Frontal cortex (tissue), 4 donors: ENCODE measurements around the gene DHODH. TPM values are rescaled to one million over a fixed set of nuclear protein-coding genes. Genes with fewer than 3 reads are reported as not detected.
"Not testable (repeated sequence)": the region's sequence is repeated elsewhere in the genome, so short reads cannot be mapped to it uniquely, and the experiment has no call there.

ENCODE experiments used
- DNase-seq, 2 donors: peaks; one replicate each; pipeline ENCODE4 v3.0.0; 2012; ENCODE audit warnings: low spot score in 2 of 2
- FAIRE-seq: peaks from 2 replicates; lab custom pipeline; 2012; peaks lifted over from hg19 to GRCh38; lab: Jason Lieb, UNC
- total RNA-seq: library from RNA; depleted of rRNA; stranded (reverse); fragments of >200 nt; gene quantifications from one replicate; pipeline ENCODE4 v1.2.3, GENCODE V29; 2014
- donor health status: control.
- donor health status: control.
- donor health status: control.

Gene DHODH
- total RNA-seq = 2.4 TPM

DNA sequence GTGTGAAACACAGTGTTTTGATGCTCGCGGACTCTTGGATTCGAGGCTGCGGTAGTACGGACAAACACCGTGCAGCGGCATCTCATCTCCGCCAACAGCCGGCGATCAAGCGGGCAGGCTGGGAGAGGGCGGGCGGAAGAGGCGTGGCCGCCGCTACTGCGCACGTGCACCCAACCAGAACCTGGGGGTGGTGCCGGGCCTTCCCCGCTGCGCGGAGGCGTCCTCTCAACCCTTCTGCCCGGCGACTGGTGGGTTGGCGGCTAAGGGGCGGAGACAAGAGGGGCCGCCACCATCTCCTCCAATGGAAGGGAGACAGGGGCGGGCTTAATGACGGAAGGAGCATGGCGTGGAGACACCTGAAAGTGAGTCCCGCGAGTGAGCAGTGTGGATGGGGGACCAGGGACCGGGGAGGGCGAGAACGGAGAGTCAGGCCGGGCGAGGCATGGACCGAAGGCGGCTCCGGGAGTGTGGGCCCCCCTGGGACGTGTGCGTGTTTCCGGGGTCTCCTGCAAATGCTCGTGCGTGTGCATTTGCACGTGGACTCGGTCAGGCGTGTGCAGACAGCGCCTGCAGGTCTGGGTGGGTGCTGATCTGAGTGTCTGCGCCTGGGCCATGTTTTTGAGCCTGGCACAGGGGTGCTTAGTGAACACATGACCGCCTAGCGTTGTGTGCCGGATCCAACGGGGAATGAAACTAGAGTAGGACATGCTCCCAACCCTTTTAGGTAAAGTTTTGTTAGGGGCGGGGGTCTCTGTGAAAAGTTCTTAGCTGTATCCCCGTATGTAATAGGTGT is at the start of gene DHODH:
Gene DHODH (plus strand): TSS at position 321 of the 793 bp plus-strand sequence. CDS start 21 bp downstream, at position 342.
- FAIRE-seq (peak; percentile 53), DNase-seq (peak; percentile 95 to 100)

DNA sequence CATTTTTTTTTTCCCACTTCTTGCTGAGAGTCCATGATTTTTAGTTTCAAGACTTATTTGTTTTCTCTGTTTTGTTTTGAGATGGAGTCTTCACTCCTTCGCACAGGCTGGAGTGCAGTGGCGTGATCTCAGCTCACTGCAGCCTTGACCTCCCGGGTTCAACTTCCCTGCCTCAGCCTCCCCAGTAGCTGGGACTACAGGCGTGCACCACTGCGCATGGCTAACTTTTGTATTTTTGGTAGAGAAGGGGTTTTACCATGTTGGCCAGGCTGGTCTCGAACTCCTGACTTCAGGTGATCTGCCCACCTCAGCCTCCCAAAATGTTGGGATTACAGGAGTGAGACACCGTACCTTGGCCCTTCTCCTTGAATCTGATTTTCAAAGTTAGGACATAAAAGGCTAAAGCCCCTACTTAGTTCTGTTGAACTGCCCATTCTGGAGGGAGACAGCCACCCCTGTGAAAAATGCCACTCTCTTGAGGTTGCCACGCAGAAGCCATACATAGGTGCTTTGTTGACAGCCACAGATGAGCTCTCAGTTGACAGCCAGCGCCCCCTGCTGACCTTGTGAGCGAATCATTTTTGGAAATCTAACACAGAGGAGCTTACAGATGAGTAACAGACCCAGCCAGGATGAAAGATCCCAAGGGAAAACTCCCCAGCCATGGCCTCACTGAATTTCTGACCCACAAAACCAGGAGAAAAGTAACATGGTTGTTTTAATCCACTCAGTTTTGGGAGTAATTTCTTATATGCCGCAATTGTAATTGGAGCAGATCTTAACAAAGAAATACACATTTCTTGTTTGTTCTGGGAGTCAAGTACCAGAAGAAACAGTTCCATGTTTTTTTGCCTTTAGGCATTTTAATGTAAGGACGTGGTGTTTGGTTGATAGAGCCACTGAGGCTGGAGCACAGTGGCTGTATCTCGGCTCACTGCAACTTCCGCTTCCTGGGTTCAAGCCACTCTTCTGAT is 47.2 kb upstream of the DHODH start:
- peak; percentile 50 to 69 for DNase-seq
- FAIRE-seq = no peak

DNA sequence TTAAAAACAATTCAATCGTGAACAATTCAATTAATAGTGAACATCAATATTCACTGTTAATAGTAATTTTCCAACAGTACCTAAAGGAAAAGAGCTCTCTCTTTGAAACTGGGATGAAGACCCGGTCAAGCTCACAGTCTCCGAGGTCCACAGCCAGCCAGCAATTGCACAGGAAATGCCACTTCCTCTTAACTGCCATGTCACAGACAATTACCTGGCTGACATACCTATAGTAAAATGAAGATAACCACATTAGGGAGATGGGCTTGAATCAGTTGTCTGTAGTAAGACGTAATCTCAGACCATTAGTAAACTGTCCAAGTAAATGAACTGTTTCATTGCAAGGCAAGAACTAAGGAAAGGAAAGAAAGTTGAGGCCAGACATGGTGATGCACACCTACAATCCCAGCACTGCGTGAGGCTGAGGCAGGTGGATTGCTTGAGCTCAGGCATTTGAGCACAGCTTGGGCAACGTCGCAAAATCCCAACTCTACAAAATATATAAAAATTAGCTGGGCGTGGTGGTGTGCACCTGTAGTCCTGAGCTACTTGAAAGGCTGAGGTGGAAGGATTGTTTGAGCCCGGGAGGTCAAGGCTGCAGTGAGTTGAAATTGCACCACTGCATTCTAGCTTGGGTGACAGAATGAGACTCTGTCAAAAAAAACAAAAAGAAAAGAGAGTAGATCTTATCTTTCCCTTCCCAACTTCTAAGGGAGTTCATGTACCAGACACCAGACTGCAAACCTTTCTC is 45.2 kb upstream of the DHODH start:
- no peak for FAIRE-seq
- no peak for DNase-seq

DNA sequence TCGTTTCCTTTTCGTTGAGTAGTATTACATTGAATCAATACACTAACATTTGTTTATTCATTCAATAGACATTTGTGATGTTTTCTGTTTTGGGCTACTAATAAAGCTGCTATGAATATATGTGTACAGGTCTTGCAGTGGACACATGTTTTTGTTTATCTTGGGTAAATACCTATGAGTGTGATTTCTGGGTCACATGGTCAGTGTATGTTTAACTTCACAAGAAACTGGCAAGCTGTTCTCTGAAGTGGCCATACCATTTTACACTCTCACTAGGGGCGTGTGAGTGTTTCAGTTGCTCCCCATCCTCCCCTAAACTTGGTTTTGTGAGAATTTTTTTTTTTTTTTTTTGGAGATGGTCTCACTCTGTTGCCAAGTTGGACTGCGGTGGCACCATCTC is 43.3 kb upstream of the DHODH start:
- FAIRE-seq = no peak
- no peak for DNase-seq

DNA sequence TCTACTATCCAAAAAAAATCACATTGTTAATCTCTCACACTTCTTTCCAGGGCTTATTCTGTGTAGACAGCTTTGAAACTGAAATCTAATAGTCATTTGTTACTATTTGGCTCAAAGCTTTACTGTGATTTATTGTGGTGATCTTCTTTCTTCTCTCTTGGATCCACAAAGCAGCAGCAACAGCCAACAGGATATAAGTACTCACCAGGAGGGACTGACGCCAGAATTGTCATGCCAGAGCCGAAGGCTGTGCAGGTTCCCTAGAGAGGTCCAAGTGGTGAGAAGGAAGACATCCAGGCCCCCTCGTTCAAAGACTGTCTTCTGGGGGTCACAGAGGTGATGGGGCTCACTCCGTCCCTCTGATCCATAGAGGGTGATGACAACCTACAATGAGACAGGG is 41.6 kb upstream of the DHODH start:
- FAIRE-seq = no peak

DNA sequence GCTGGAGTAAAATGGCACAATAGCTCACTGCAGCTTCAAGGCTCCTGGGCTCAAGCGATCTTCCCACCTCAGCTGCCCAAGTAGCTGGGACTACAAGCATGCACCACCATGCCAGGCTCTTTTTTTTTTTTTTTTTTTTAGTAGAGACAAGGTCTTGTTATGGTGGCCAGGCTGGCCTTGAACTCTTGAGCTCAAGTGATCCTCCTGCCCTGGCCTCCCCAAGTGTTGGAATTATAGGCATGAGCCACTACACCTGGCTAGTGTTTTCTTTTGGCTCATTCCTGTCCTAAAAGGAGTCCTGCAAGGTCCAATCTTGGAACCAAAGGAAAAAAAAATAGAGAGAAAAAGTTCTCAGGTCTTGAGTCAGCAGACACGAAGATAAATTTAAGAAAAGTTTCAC is 39.2 kb upstream of the DHODH start:
- DNase-seq = no peak

More for the DNA sequence above, 41.6 kb upstream of the DHODH start:
- no peak for DNase-seq

DNA sequence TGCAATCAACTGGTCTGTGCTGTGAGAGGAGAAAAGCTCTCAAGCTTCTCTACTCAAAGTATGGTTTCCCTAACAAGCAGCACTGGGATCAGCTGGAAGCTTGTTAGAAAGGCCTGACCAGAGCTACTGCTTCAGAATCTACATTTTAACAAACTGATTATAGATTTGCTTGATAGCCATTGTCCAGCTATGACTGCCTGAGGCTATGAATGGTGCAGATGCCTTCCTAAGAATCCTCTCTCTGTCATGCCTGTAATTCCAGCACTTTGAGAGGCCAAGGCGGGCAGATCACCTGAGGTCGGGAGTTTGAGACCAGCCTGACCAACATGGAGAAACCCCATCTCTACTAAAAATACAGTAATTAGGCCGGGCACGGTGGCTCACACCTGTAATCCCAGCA is 37.0 kb upstream of the DHODH start:
- DNase-seq = no peak
- FAIRE-seq = no peak

More for the DNA sequence above, 39.2 kb upstream of the DHODH start:
- no peak for FAIRE-seq

DNA sequence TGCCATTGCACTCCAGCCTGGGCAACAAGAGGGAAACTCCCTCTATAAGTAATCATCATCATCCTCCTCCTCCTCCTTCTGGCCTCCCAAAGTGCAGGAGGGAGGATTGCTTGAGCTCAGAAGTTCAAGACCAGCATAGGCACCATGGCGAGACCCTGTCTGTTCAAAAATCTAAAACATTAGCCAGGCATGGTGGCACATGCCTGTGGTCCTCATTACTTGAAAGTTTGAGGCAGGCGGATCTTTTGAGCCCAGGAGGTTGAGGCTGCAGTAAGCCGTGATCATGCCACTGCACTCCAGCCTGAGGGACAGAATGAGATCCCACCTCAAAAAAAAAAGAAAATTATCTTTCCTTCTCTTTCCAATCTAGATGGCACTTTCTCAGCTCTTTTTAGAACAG is 36.2 kb upstream of the DHODH start:
- DNase-seq = no peak
- no peak for FAIRE-seq

DNA sequence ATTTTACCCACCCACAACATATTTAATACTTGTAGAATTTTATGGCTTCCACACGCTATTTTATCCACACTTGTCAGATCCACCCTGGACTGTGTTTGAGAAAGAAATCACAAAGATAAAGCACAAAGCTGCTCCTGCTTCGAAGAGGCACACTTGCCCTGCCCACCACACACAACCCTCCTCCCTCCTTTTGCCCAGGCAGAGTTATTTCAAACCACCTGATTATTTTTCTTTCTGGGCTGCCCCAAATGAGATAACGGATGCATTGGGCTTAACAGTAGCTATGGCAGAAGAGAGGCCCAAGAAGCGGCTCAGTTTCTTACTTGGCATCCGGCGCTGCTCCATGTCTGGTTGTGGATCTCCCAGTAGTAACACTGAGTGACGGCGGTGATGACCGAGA is 35.5 kb upstream of the DHODH start:
- DNase-seq (no peak), FAIRE-seq (no peak)

DNA sequence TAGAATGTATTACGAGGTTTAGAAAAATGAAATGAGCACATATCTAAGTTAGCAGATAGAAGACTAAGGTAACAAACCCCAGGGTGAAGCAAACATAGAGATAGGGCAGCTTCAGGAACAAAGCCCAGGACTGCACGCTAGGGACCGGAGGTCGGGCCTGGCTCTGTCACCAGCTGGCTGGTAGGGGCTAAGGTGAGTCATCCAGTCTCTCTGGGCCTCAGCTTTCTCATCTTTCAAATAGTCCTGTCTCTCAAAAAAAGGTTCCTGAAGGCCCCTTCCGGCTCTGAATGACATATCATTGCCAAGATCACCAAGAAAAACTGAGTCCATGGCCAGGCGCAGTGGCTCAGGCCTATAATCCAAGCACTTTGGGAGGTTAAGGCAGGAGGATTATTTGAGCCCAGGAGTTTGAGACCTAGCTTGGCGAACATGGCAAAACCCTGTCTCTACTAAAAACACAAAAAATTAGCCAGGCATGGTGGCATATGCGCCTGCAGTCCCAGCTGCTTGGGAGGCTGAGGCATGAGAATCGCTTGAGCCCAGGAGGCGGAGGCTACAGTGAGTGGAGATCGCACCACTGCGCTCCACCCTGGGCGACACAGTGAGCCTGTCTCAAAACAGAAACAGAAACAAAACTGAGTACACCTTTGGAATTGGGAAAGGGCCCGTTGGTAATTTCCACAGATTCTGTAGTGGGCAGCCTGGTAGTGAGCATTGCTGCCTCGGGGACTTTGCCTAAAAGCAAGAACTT is 34.3 kb upstream of the DHODH start:
- no peak for FAIRE-seq

DNA sequence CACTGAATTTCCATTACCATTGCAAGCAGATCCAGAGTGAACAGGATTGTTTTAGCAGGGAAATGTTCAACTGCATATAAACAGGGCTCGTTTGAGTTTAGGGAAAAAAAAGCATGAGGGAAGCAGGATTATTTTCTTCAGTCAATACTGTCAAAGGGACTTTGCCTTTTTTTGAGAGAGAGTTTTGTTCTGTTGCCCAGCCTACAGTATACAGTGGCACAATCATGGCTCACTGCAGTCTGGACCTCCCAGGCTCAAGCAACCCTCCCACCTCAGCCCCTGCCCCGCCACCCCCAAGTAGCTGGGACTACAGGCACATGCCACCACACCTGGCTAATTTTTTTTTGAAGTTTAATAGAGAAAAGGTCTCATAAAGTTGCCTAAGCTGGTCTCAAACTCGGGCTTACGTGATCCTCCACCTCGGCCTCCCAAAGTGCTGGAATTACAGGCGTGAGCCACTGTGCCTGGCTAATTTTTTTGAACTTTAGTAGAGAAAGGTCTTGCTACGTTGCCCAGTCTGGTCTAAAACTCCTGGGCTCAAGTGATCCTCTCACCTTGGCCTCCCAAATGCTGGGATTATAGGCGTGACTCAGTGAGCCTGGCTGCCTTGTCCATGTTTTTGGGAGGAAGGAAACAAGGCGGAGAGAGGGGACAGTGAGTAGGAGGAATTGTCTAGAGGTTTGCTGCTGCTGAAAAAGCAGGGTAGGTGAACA is 23.1 kb upstream of the DHODH start:
- DNase-seq (no peak), FAIRE-seq (no peak)

More for the DNA sequence above, 34.3 kb upstream of the DHODH start:
- DNase-seq = no peak

DNA sequence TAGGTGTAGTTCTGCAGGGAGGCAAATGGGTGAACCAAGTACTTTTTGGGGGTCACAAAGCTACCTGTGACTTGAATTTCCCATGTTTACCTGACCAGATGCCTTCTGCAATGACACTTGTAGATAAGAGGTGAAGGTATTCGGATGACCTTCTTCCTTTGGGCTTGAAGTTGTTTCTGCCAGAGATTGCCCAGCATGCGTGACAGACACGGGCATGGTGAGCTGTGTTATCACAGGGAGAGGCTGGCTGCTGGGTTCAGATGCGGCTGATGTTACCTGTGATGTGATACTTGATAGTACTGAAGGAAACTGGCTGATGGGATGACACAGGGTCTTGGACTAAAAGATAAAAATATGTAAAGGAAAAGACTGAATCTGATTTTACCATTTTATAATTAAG is 22.4 kb upstream of the DHODH start:
- DNase-seq (no peak), FAIRE-seq (no peak)

DNA sequence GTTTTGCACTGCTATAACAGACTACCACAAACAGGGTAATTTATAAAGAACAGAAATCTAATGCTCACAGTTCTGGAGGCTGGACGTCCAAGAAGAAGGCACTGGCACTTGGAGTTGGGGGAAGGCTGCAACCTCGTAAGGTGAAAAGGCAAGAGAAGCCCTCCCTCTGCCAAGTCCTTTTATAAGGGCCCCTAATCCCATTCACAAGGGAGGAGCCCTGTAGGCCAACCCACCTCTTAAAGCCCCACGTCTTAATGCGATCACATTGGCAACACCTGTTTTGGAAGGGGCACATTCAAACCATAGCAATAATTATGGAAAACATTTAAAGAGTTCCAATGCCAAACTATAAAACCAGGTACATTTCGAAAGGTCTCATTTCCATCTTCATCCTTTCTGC is 13.5 kb upstream of the DHODH start:
- DNase-seq (no peak), FAIRE-seq (no peak)

DNA sequence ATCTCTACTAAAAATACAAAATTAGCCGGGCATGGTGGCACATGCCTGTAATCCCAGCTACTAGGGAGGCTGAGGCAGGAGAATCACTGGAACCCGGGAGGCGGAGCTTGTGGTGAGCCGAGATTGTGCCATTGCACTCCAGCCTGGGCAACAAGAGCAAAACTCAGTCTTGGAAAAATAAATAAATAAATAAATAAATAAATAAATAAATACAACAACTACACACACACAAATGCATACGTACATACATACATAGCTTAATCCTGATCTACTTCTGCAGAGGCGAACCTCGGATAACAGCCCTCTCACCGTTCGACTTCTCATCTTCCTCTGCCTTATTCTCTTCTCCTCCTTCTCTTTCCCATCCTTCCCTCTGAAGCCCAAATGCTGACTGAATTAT is 11.0 kb upstream of the DHODH start:
- DNase-seq, FAIRE-seq: not testable (repeated sequence)

DNA sequence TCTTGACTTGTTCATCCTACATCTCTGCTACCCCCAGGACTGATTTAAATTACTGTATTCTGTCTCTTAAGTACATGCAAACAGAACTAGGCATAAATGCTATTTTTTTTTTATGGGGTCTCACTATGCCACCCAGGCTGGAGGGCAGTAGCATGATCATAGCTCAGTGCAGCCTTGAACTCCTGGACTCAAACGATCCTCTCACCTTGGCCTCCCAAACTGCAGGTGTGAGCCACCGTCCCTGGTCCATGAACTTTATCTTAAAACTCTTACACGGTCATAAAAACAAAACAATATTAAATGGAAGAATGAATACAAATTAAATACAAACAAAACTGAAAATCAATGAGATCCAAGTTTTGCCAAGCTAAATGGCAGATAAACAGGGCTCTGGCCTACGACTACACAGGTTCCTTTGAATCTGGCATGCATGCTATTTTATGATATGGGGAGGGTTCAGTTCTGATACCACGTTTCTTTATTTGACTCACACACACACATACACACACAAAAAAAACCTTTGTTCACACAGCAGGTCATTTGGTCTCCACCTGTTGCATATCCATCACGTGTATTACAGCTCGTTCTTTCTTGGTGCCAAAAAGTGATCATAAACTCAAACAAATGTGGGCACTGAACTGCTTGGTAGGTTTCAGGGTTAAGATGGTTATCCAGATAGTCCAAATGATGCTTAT is 7.2 kb upstream of the DHODH start:
- FAIRE-seq = no peak
- DNase-seq = no peak

DNA sequence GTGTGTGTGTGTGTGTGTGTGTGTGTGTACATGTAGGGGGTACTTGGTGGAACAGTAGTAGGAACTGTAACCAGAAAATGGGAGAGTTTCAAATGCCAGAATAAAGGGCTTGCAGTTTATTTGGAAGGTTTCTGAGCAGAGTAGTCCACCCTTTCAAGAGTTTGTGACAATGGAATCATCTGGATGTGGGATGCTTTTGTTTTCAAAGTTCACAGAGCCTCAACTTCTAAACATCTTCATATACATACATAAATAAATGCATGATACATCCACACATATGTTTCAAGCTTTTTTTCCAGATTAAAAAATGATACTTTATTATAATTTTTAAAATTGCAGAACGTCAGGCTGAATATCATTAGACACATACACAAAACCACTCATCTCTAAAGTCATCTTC is 5.9 kb upstream of the DHODH start:
- FAIRE-seq = no peak
- no peak for DNase-seq

DNA sequence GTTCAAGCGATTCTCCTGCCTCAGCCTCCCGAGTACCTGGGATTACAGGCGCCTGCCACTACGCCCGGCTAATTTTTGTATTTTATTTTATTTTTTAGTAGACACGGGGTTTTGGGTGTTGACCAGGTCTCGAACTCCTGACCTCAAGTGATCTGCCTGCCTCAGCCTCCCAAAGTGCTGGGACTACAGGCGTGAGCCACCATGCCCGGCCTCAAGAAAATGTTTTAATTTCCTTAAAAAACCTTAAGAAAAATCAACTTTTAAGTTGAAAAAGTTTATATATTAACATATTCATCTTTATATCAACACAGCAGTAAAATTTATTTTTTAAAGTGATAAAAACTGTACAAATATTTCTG is 500 bp upstream of the DHODH start:
- not testable (repeated sequence) for FAIRE-seq, DNase-seq

DNA sequence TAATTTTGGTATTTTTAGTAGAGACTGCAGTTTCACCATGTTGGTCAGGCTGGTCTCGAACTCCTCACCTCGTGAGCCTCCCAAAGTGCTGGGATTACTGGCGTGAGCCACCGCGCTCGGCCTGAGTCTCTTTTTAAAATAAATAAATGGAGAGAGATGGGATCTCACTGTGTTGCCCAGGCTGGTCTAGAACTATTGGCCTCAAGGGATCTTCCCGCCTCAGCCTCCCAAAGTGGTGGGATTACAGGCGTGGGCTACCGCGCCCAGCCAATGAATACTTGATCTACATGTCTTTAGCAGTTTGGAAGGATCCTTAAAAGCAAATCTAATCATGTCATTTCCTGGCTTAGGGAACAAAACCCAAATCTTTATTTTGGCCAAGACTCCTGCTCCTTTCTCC is 1.2 kb downstream of the DHODH start:
- DNase-seq (no peak), FAIRE-seq (no peak)
